ENCODE results near the gene MUC15.

MUC15 gene

GRCh38 chr11:26618441-26618840 lies 46.4 kb upstream of the MUC15 start:
- no peak for TF ChIP-seq TOX (CRISPR knock-in tag; IDR thresholded peaks at IDR 0.05; ENCODE audit: borderline replicate concordance)
- no peak for ATAC-seq

- TF ChIP-seq POU6F1 (CRISPR knock-in tag; IDR thresholded peaks at IDR 0.05; ENCODE audit: borderline replicate concordance, low read depth) (no peak), ZC3H10 (CRISPR knock-in tag; IDR thresholded peaks at IDR 0.05) (no peak), ISL1 (CRISPR knock-in tag; IDR thresholded peaks at IDR 0.05) (no peak), TOX (CRISPR knock-in tag; IDR thresholded peaks at IDR 0.05; ENCODE audit: borderline replicate concordance) (no peak)
- ATAC-seq, result no peak
Measured at GRCh38 chr11:26613759-26614158, 41.7 kb upstream of the MUC15 start.

GRCh38 chr11:26608507-26609146 lies 36.6 kb upstream of the MUC15 start:
- no peak for TF ChIP-seq GLIS3 (CRISPR knock-in tag; IDR thresholded peaks at IDR 0.05)
- TF ChIP-seq ZNF565 (CRISPR knock-in tag; conservative IDR thresholded peaks at IDR 0.05; ENCODE audit: low read depth), result no peak
- TF ChIP-seq OSR1 (CRISPR knock-in tag; IDR thresholded peaks at IDR 0.05), result no peak
- TF ChIP-seq POU6F1 (CRISPR knock-in tag; IDR thresholded peaks at IDR 0.05; ENCODE audit: borderline replicate concordance, low read depth), result no peak
- TF ChIP-seq TSHZ2 (CRISPR knock-in tag; IDR thresholded peaks at IDR 0.05), result no peak
- no peak for TF ChIP-seq CSDC2 (CRISPR knock-in tag; IDR thresholded peaks at IDR 0.05)
- no peak for TF ChIP-seq RARB (CRISPR knock-in tag; IDR thresholded peaks at IDR 0.05)
- no peak for TF ChIP-seq PPARA (CRISPR knock-in tag; IDR thresholded peaks at IDR 0.05; ENCODE audit: borderline replicate concordance)
- TF ChIP-seq CREB5 (CRISPR knock-in tag; IDR thresholded peaks at IDR 0.05; ENCODE audit: low read depth), result no peak
- no peak for TF ChIP-seq ARNTL (CRISPR knock-in tag; IDR thresholded peaks at IDR 0.05; ENCODE audit: borderline replicate concordance, low read depth)
- TF ChIP-seq CSRNP3 (CRISPR knock-in tag; IDR thresholded peaks at IDR 0.05), result no peak
- no peak for TF ChIP-seq TOX (CRISPR knock-in tag; IDR thresholded peaks at IDR 0.05; ENCODE audit: borderline replicate concordance)
- TF ChIP-seq ZNF70 (CRISPR knock-in tag; IDR thresholded peaks at IDR 0.05), result no peak
- TF ChIP-seq TCF4 (CRISPR knock-in tag; IDR thresholded peaks at IDR 0.05; ENCODE audit: borderline replicate concordance), result no peak
- no peak for TF ChIP-seq BACH2 (CRISPR knock-in tag; IDR thresholded peaks at IDR 0.05; ENCODE audit: borderline replicate concordance)
- TF ChIP-seq ZNF8 (CRISPR knock-in tag; IDR thresholded peaks at IDR 0.05), result no peak
- ATAC-seq, result no peak

All from SK-N-SH treated with all-trans-retinoic acid at 6 μM for 48 hours (cell line).